ENCODE results near the gene CFL1.

CFL1 gene

DNA sequence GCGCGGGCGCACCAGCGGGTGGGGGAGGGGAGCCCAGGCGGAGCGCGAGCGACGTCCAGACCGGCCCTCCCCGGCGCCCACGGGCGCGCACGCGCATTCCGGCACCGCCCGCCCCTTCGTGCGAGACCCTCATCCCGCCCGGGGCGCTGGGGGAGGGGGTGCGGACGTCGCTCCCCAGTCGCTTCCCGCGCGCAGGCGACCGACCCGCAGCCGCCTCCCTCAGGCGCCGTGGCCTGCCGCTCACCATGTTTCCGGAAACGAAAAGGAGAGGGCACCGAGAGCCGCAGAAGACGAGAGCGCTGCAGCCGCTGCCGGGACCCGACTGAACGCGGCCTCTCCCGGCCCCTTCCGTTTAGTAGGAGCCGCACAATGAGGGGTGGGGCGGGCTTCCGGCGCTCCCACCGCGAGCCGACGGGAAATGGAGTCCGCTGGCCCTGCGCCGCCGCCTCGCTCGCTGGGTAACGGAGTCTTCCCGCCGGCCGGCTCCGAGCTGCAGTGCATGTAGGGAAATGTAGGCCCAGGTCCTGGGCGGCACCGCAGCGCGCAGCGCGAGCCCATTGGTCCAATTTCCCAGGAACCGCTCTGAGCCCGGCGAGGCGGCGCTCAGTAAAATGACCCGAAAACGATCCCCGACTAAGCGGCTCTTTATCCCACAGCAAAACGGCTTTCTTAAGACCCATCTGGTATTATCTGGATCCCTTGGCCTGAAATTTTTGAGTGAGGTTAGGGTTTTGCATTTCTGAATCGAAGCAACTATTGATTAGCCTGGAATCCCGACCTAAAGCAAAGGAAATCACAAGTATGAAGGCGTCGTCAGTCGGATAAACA is at the start of gene CFL1:
CFL1 (minus strand) TSS at position 328 of the 828 bp plus-strand sequence; CDS start at position 247, 81 bp downstream.
- peak; percentile 98 for DNase-seq (ENCODE audit: low spot score)

- no peak for DNase-seq (ENCODE audit: low spot score)
Measured at GRCh38 chr11:65906602-65907001, 48.6 kb upstream of the CFL1 start.

DNA sequence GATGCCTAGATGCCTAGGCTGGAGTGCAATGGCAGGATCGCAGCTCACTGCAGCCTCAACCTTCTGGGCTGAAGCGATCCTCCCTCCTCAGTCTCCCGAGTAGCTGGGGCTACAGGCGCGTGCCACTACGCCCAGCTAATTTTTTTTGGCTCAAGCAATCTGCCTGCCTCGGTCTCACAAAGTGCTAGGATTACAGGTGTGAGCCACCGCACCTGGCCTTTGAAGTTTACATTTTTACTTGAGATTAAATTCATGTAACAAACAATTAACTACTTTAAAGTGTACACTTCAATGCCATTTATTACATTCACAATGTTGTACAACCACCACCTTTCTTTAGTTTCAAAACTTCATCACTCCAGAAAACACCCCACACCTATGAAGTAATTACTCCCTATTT is 45.7 kb upstream of the CFL1 start:
- DNase-seq (ENCODE audit: low spot score), result no peak

GRCh38 chr11:65903068-65903481 is 45.1 kb upstream of the CFL1 start:
- no peak for DNase-seq (ENCODE audit: low spot score)

GRCh38 chr11:65900899-65901180 is 42.9 kb upstream of the CFL1 start:
- DNase-seq (ENCODE audit: low spot score), result no peak

DNA sequence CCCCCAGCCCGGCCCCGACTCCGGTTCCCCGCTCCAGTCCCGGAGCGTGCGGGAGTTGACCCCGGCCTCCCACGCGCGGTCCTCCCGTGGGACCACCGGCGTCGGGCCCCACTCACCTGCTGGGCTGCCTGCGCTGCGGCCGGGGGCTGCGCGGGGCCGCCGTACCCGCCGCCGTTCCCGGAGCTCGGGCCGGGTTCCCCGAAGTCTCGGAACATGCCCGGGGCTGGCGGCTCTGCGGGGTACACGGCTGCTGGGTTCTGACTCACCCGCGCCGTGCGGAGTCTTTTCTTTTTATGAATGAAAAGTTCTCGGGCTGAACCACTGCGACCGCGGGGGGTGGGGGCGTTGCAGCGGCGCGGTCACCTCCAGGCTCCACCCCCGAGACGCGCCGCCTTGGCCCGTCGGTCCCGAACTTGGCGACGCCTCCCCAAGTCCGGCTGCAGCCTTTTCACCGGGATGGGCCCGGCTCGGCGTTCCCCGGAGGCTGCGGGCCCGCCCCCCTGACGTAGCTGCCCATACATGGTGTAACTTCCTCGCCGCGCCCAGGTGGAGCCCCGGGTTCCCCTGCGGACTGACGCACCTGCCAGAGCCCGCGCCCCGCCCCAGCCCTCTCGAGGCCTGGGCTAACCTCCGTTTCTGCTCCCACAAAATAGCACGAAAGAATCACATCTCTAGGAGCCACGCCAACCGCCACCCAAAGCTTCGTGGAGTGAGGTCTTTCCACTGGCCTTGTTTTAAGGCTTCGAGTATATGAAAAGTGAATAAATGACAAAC is 42.3 kb upstream of the CFL1 start, which contains the start of gene FOSL1:
FOSL1 (minus strand) TSS at position 264 of the 774 bp plus-strand sequence; CDS start at position 215, 49 bp downstream.
- DNase-seq (ENCODE audit: low spot score), result peak; percentile 81

DNA sequence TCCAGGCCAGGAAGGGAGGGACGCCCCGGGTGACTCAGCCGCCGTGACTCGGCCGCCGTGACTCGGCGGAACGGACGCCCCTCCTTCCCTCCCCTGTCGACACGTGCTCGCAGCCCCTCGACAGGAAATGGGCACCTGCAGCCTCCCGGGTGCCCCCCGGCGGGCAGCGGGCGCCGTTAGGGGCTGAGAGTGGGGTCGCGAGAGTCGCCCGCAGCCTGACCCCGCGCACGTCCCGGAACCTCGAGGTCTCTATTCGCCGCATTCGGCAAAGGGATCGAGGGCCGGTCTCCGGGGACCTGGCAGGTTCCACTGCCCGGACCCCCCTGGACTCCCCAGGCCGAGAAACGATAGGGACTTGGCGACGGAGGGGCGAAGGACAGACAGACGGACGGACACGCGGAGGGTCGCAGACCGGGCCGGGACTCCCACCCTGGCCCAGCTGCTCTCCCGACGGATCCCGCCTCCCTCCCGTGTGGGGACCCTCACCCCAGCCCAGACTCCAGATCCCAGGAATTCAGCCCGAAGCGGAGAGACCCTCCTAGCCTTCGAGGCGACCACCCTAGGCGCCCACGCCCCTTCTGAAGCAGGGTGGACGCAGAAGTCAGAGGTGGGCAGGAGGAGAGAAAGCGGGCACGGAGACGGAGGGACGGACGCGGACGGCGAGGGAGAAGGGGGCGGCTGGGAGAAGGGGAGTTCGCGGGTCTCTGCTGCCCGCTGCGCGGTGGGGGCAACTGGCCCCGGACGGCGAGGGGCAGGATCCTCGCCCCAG is 41.6 kb upstream of the CFL1 start:
- DNase-seq (ENCODE audit: low spot score), result no peak

DNA sequence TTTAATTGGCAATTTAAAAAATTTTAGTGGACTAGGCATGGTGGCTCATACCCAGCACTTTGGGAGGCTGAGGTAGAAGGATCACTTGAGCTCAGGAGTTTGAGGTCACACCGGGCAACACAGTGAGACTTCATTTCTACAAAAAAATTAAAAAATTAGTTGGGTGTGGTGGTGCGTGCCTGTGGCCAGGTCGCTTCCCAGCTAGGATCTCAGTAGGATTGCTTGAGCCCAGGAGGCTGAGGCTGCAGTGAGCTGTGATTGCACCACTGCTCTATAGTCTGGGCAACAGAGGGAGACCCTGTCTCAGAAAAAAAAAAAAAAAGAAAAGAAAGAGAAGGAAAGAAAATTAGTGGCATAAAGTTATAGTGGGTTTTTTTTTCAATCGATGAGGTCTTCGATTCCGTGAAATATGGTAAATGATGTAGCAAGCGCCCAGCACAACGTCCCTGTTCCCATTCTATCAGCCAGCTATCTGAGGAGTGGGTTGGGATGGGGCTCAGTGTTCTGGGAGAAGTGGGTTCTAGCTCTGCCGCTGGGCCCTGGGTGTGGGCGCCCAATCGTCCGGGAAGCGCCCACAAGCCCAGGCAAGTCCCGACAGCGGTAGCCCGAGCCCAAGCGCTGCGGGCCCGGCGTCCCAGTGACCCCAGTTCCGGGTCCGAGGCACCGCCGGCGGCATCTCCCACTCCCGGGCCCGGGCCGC is 40.8 kb upstream of the CFL1 start:
- DNase-seq (ENCODE audit: low spot score), result no peak

- no peak for DNase-seq (ENCODE audit: low spot score)
Measured at GRCh38 chr11:65897020-65897471, 39.1 kb upstream of the CFL1 start.

DNA sequence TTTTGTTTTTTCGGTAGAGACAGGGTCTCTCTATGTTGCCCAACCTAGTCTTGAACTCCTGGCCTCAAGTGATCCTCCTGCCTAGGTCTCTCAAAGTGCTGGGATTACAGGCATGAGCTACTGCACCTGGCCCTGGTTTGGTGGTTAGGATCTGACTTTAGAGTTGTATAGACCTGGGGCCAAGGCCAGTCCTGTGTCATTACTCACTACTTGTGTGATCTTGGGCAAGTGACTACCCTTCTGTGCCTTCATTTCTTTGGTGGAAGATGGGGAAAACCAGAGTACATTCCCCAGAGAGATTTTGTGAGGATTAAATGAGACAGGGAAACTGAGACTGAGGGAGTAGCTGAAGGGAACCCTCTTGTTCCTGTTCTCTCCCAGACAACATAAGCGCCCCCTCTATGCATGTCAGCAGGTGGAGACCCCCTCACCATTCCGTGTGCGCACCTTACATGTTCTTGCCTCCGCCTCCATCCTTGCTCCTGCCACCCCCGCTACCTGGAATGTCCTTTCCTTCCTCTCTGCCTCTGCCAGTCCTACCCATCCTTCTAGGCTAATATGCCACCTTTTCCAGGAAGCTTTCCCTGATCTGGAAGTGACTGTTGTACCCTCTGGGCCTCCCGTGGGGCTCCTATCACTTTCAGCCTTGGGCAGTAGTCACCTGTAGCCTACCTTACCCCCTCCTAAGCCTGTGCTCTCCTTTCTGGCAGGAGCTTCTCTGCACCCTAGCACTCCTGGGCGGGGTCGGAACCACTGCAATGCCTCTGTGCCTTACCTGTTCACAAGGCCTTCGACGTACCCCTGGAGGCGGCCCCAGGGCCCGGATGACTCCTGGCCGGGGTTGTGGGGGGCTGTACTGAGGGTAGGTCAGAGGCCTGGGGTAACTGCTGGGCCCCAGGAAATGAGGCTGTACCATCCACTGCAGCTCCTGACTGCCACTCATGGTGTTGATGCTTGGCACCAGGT is 38.3 kb upstream of the CFL1 start:
- no peak for DNase-seq (ENCODE audit: low spot score)

- no peak for DNase-seq (ENCODE audit: low spot score)
Measured at GRCh38 chr11:65895482-65895981, 37.6 kb upstream of the CFL1 start.

DNA sequence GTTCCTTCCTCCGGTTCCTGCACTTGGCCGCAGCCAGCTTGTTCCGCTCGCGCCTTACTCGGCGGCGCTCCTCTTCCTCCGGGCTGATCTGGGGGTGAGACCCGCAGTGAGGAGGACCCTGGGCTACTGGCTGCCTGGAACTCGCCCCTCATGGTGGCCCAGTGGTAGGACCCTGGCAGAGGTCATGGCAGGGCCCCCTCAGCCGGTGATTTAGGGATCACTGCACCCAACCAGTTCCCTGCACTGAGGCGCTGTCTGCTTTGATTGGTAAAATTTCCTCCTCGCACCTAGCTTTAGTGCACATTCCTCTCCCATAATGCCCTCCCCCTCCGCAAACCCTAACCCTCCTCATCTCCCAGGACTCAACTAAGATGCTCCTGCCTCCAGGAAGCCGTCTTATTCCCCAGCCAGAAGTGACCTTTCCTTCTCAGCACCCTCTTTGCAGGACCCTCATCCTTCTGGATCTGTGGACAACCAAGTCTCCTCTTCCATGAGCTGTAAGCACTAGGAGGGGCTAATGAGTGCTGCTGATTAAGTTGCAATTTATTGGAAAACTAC is 36.1 kb upstream of the CFL1 start:
- DNase-seq (ENCODE audit: low spot score), result no peak

GRCh38 chr11:65892661-65893317 is 34.8 kb upstream of the CFL1 start:
- DNase-seq (ENCODE audit: low spot score), result no peak

GRCh38 chr11:65892137-65892540 is 34.2 kb upstream of the CFL1 start:
- DNase-seq (ENCODE audit: low spot score), result peak; percentile 38

- DNase-seq (ENCODE audit: low spot score), result peak; percentile 69
Measured at GRCh38 chr11:65891219-65892136, 33.5 kb upstream of the CFL1 start.

DNA sequence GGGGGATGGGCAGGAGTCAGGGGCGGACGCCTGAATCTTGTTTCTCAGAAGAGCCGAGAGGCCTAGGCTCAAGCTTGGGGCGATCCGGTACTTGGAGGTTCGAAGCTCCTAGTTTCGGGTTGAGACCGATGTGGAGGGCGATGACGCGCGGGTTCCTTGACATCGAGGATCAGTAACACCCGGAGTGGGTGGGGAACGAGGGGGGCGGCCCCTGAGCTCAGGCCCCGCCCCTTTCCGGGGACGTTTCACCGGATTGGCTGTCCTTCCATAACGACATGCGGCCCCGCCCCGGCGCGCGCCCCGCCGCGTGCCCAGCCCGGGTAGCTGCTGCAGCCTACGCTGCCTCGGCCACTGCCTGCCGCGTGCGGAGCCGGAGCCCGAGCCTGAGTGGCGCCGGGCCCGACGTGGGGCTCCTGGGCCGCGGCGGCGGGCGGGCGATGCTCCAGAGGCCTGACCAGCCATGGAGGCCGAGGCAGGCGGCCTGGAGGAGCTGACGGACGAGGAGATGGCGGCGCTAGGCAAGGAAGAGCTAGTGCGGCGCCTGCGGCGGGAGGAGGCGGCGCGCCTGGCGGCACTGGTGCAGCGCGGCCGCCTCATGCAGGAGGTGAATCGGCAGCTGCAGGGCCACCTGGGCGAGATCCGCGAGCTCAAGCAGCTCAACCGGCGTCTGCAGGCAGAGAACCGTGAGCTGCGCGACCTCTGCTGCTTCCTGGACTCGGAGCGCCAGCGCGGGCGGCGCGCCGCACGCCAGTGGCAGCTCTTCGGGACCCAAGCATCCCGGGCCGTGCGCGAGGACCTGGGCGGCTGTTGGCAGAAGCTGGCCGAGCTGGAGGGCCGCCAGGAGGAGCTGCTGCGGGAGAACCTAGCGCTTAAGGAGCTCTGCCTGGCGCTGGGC is 32.6 kb upstream of the CFL1 start, which contains the start of gene CCDC85B:
CCDC85B (plus strand) TSS at position 350 of the 895 bp plus-strand sequence; CDS start at position 461, 111 bp downstream.
- peak; percentile 97 for DNase-seq (ENCODE audit: low spot score)

- peak; percentile 96 for DNase-seq (ENCODE audit: low spot score)
Measured at GRCh38 chr11:65888163-65888814, 30.3 kb upstream of the CFL1 start, which contains the start of gene FIBP. Gene FIBP (minus strand): TSS chr11:65888471. CDS start chr11:65888418, 53 bp downstream.

All from NAMALWA (cell line).